ENCODE measurements around the gene KLHL26.

- peak; percentile 54 to 65 for TF ChIP-seq CTCF (conservative IDR thresholded peaks at IDR 0.05 in 1 of 2, IDR thresholded peaks at IDR 0.05 in 1 of 2; ENCODE audit: extremely low read depth in 1 of 2, insufficient read depth in 1 of 2, low read depth in 1 of 2, low read length in 2 of 2)
- no peak for TF ChIP-seq EZH2 (IDR thresholded peaks at IDR 0.05; ENCODE audit: borderline replicate concordance, low read length)
These were observed 46.3 kb upstream of the KLHL26 start for GRCh38 chr19:18590273-18591272.

All from mammary epithelial cell (primary cell).